ENCODE results near the gene RPRD1A.

The RPRD1A gene

GRCh38 chr18:35964319-35964718 is 103.0 kb downstream of the RPRD1A start:
- no peak for DNase-seq

- no peak for DNase-seq
Measured at GRCh38 chr18:35962320-35962719, 105.0 kb downstream of the RPRD1A start.

GRCh38 chr18:35956226-35956625 is 111.1 kb downstream of the RPRD1A start:
- DNase-seq, result no peak

GRCh38 chr18:35953688-35954087 is 113.7 kb downstream of the RPRD1A start:
- no peak for DNase-seq

- no peak for DNase-seq
Measured at GRCh38 chr18:35950628-35950982, 116.8 kb downstream of the RPRD1A start.

DNA sequence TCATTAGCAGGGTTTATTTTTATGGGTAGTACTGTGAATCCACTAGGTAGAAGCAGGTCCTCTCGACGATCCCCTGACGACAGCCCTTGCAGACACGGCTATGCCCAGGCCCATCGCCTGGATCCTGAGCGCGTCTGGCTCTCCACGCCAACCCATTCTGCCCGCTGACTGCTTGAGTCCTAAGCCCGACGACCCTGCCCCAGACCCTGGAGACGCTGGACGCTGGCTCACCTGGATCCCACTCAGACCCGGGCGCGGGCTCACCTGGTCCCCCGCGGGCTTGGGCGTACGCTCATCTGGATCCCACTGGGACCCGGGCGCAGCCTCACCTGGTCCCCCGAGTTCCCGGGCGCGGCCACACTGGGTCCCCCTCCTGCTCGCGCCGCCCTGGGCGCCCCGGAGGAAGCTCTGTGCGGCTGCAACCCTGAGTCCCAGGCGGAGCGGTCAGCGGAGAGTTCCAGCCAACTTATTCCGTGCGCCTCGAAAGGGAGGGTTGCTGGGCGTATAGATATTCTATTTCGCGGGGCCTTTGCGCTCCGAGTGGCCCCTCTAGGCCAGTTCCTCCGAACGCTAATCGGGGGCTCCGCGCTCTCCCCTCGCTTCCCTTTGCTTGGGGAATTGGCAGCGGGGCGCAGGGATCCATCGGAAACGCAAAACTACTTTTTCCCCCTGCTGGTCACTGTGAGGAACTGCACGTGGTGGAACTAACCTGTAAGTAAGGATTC is 117.3 kb downstream of the RPRD1A start:
- peak; percentile 65 for DNase-seq

DNA sequence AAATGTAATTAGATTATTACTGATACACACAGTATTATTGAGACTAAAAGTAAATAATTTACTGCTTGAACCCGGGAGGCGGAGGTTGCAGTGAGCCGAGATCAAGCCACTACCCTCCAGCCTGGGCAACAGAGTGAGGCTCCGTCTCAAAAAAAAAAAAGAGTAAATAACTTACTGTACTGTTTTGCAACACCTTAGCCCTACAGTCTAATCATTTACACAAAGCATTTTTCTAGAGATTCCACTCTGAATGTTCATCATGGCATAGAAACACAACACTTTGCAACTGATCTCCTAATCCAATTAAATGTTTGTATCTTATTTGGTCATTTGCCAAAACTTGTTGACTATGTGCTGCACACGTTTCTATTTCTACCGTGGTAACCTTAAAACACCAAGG is 118.3 kb downstream of the RPRD1A start:
- no peak for DNase-seq

- DNase-seq, result no peak
Measured at GRCh38 chr18:35948080-35948479, 119.3 kb downstream of the RPRD1A start.

GRCh38 chr18:35942661-35943060 is 124.7 kb downstream of the RPRD1A start:
- DNase-seq, result no peak

- no peak for DNase-seq
Measured at GRCh38 chr18:35942133-35942532, 125.2 kb downstream of the RPRD1A start.

GRCh38 chr18:35941299-35941698 is 126.1 kb downstream of the RPRD1A start:
- DNase-seq, result no peak

Data from CD4-positive, alpha-beta T cell treated with Interleukin-17A for 4 hours (primary cell).